ENCODE measurements around the gene DISP2.

Gene DISP2

DNA sequence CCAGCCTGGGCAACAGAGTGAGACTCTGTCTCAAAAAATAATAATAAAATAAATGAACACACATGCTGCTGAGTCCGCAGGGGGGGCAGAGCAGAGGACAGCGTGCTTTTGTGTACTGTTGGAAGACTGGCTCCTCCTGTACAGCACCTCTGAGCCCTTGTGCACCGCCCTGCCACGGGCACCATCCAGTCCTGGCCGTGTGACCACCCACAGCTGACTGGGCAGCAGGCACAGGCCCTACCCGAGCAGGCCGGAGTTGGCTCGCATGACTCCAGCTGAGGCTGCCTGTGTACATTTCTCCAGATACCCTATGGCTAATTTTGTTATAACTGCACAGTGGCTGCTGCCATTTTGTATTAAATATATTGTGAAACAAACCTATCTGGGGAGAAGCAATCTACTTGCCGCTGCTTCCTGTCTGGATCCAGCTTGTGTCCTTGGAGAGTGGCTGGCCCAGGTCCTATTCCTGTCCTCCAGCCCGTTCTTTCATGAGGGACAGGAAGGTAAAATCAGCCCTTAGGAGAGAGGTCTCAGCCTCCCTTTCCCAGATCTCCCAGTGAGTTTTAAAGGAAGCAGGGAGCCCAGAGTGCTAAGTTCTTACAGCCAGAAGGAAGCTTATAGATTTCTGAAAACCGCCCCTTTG, 62.2 kb downstream of the DISP2 start:
- ATAC-seq = no peak

DNA sequence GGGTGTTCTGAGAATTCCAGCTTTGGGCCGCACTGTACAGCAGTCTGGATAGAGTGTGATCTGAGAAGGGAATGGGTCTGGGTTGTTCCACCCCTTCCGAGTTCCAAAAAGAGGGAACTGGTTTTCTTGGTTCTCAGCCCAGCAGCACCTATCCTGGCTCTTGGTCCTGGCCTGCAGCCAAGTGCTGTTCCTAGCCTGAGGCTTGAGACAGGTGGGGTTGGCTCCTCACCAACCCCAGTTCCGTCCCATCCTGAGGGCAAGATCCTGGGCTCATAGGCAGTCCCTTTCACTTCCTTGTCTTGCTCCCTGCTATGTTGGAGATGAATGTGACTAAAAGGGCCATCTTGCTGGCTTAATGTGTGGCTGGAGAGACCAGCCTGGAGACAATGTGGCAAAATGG, 62.8 kb downstream of the DISP2 start:
- TF ChIP-seq, protein P1, sequence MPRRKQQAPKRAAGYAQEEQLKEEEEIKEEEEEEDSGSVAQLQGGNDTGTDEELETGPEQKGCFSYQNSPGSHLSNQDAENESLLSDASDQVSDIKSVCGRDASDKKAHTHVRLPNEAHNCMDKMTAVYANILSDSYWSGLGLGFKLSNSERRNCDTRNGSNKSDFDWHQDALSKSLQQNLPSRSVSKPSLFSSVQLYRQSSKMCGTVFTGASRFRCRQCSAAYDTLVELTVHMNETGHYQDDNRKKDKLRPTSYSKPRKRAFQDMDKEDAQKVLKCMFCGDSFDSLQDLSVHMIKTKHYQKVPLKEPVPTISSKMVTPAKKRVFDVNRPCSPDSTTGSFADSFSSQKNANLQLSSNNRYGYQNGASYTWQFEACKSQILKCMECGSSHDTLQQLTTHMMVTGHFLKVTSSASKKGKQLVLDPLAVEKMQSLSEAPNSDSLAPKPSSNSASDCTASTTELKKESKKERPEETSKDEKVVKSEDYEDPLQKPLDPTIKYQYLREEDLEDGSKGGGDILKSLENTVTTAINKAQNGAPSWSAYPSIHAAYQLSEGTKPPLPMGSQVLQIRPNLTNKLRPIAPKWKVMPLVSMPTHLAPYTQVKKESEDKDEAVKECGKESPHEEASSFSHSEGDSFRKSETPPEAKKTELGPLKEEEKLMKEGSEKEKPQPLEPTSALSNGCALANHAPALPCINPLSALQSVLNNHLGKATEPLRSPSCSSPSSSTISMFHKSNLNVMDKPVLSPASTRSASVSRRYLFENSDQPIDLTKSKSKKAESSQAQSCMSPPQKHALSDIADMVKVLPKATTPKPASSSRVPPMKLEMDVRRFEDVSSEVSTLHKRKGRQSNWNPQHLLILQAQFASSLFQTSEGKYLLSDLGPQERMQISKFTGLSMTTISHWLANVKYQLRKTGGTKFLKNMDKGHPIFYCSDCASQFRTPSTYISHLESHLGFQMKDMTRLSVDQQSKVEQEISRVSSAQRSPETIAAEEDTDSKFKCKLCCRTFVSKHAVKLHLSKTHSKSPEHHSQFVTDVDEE (CRISPR knock-in tag; IDR thresholded peaks at IDR 0.05) = no peak
- no peak for TF ChIP-seq CSDC2 (CRISPR knock-in tag; IDR thresholded peaks at IDR 0.05)
- TF ChIP-seq PPARA (CRISPR knock-in tag; IDR thresholded peaks at IDR 0.05; ENCODE audit: borderline replicate concordance) = no peak
- no peak for TF ChIP-seq ESRRG (CRISPR knock-in tag; IDR thresholded peaks at IDR 0.05)
- TF ChIP-seq ZNF70 (CRISPR knock-in tag; IDR thresholded peaks at IDR 0.05) = no peak
- no peak for TF ChIP-seq SNAI2 (CRISPR knock-in tag; IDR thresholded peaks at IDR 0.05)
- TF ChIP-seq ZFP30 (CRISPR knock-in tag; IDR thresholded peaks at IDR 0.05) = no peak
- TF ChIP-seq ZFP3 (CRISPR knock-in tag; IDR thresholded peaks at IDR 0.05) = no peak
- no peak for TF ChIP-seq TCF4 (CRISPR knock-in tag; IDR thresholded peaks at IDR 0.05; ENCODE audit: borderline replicate concordance)
- no peak for TF ChIP-seq ZC3H10 (CRISPR knock-in tag; IDR thresholded peaks at IDR 0.05)
- no peak for TF ChIP-seq ISL1 (CRISPR knock-in tag; IDR thresholded peaks at IDR 0.05)
- no peak for TF ChIP-seq GLIS3 (CRISPR knock-in tag; IDR thresholded peaks at IDR 0.05)
- TF ChIP-seq ZNF8 (CRISPR knock-in tag; IDR thresholded peaks at IDR 0.05) = no peak
- no peak for TF ChIP-seq BACH2 (CRISPR knock-in tag; IDR thresholded peaks at IDR 0.05; ENCODE audit: borderline replicate concordance)
- TF ChIP-seq ARNTL (CRISPR knock-in tag; IDR thresholded peaks at IDR 0.05; ENCODE audit: borderline replicate concordance, low read depth) = no peak
- ATAC-seq = no peak

More for the DNA sequence above, 62.2 kb downstream of the DISP2 start:
- TF ChIP-seq ESRRG (CRISPR knock-in tag; IDR thresholded peaks at IDR 0.05) = no peak
- TF ChIP-seq, protein P2, sequence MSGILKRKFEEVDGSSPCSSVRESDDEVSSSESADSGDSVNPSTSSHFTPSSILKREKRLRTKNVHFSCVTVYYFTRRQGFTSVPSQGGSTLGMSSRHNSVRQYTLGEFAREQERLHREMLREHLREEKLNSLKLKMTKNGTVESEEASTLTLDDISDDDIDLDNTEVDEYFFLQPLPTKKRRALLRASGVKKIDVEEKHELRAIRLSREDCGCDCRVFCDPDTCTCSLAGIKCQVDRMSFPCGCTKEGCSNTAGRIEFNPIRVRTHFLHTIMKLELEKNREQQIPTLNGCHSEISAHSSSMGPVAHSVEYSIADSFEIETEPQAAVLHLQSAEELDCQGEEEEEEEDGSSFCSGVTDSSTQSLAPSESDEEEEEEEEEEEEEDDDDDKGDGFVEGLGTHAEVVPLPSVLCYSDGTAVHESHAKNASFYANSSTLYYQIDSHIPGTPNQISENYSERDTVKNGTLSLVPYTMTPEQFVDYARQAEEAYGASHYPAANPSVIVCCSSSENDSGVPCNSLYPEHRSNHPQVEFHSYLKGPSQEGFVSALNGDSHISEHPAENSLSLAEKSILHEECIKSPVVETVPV (CRISPR knock-in tag; IDR thresholded peaks at IDR 0.05) = no peak
- no peak for TF ChIP-seq GLIS3 (CRISPR knock-in tag; IDR thresholded peaks at IDR 0.05)
- TF ChIP-seq, protein P3, sequence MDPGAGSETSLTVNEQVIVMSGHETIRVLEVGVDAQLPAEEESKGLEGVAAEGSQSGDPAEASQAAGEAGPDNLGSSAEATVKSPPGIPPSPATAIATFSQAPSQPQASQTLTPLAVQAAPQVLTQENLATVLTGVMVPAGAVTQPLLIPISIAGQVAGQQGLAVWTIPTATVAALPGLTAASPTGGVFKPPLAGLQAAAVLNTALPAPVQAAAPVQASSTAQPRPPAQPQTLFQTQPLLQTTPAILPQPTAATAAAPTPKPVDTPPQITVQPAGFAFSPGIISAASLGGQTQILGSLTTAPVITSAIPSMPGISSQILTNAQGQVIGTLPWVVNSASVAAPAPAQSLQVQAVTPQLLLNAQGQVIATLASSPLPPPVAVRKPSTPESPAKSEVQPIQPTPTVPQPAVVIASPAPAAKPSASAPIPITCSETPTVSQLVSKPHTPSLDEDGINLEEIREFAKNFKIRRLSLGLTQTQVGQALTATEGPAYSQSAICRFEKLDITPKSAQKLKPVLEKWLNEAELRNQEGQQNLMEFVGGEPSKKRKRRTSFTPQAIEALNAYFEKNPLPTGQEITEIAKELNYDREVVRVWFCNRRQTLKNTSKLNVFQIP (CRISPR knock-in tag; IDR thresholded peaks at IDR 0.05; ENCODE audit: borderline replicate concordance, low read depth) = no peak
- TF ChIP-seq ZNF8 (CRISPR knock-in tag; IDR thresholded peaks at IDR 0.05) = no peak
- TF ChIP-seq, protein P4, sequence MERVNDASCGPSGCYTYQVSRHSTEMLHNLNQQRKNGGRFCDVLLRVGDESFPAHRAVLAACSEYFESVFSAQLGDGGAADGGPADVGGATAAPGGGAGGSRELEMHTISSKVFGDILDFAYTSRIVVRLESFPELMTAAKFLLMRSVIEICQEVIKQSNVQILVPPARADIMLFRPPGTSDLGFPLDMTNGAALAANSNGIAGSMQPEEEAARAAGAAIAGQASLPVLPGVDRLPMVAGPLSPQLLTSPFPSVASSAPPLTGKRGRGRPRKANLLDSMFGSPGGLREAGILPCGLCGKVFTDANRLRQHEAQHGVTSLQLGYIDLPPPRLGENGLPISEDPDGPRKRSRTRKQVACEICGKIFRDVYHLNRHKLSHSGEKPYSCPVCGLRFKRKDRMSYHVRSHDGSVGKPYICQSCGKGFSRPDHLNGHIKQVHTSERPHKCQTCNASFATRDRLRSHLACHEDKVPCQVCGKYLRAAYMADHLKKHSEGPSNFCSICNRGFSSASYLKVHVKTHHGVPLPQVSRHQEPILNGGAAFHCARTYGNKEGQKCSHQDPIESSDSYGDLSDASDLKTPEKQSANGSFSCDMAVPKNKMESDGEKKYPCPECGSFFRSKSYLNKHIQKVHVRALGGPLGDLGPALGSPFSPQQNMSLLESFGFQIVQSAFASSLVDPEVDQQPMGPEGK (CRISPR knock-in tag; IDR thresholded peaks at IDR 0.05; ENCODE audit: borderline replicate concordance) = no peak
- TF ChIP-seq RARB (CRISPR knock-in tag; IDR thresholded peaks at IDR 0.05) = no peak
- TF ChIP-seq ZNF565 (CRISPR knock-in tag; conservative IDR thresholded peaks at IDR 0.05; ENCODE audit: low read depth) = no peak
- TF ChIP-seq ZC3H10 (CRISPR knock-in tag; IDR thresholded peaks at IDR 0.05) = no peak
- TF ChIP-seq, protein P5, sequence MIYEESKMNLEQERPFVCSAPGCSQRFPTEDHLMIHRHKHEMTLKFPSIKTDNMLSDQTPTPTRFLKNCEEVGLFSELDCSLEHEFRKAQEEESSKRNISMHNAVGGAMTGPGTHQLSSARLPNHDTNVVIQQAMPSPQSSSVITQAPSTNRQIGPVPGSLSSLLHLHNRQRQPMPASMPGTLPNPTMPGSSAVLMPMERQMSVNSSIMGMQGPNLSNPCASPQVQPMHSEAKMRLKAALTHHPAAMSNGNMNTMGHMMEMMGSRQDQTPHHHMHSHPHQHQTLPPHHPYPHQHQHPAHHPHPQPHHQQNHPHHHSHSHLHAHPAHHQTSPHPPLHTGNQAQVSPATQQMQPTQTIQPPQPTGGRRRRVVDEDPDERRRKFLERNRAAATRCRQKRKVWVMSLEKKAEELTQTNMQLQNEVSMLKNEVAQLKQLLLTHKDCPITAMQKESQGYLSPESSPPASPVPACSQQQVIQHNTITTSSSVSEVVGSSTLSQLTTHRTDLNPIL (CRISPR knock-in tag; IDR thresholded peaks at IDR 0.05; ENCODE audit: low read depth) = no peak
- no peak for TF ChIP-seq SNAI2 (CRISPR knock-in tag; IDR thresholded peaks at IDR 0.05)
- TF ChIP-seq ZNF70 (CRISPR knock-in tag; IDR thresholded peaks at IDR 0.05) = no peak
- no peak for TF ChIP-seq ARNTL (CRISPR knock-in tag; IDR thresholded peaks at IDR 0.05; ENCODE audit: borderline replicate concordance, low read depth)
- no peak for TF ChIP-seq TCF4 (CRISPR knock-in tag; IDR thresholded peaks at IDR 0.05; ENCODE audit: borderline replicate concordance)
- no peak for TF ChIP-seq BACH2 (CRISPR knock-in tag; IDR thresholded peaks at IDR 0.05; ENCODE audit: borderline replicate concordance)
- TF ChIP-seq PPARA (CRISPR knock-in tag; IDR thresholded peaks at IDR 0.05; ENCODE audit: borderline replicate concordance) = no peak
- no peak for TF ChIP-seq ZFP3 (CRISPR knock-in tag; IDR thresholded peaks at IDR 0.05)
- no peak for TF ChIP-seq ISL1 (CRISPR knock-in tag; IDR thresholded peaks at IDR 0.05)
- TF ChIP-seq OSR1 (CRISPR knock-in tag; IDR thresholded peaks at IDR 0.05) = no peak
- TF ChIP-seq ZFP30 (CRISPR knock-in tag; IDR thresholded peaks at IDR 0.05) = no peak

All from SK-N-SH treated with all-trans-retinoic acid at 6 μM for 48 hours (cell line).